GM12892 (cell line): Measurements from ENCODE around the gene HMGN3.

Experiments used
- DNase-seq: peaks from one replicate; pipeline ENCODE4 v3.0.0; 2011; ENCODE audit not compliant: insufficient read length
- FAIRE-seq: peaks from 2 replicates; lab custom pipeline; 2011; peaks lifted over from hg19 to GRCh38; lab: Jason Lieb, UNC
- POLR2A ChIP-seq: IDR thresholded peaks from 2 replicates; pipeline ENCODE4 v1.6.1; 2011; ENCODE audit warnings: low read depth, low read length, control low read depth
- POLR2AphosphoS5 ChIP-seq: IDR thresholded peaks from 2 replicates; pipeline ENCODE4 v1.6.1; 2011; ENCODE audit warnings: low read depth, low read length, control low read depth
- TAF1 ChIP-seq: IDR thresholded peaks from 2 replicates; pipeline ENCODE4 v1.6.1; 2011; ENCODE audit warnings: low read depth, mild to moderate bottlenecking, control low read depth, low read length, borderline replicate concordance

The HMGN3 gene

DNA sequence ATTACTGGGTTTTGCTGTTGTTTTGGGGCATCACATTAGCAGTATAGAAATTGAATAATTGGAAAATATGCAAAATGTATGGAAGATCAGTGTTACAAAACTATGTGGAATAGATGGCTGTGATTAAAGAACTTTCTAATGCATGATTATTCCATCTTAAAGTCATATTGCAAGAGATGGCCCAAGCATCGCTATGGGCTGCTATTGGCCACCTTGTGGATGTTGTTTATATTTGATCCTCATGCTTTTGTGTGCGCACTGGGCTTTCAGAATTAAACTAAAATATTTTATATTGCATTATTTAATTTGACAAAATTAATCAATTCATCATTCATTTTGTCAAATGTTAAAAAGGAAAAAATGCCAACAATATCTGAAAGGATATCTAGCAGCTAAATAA lies 16.1 kb upstream of the HMGN3 start:
- FAIRE-seq = no peak
- no peak for DNase-seq
- TF ChIP-seq POLR2AphosphoS5 = no peak
- TF ChIP-seq TAF1 = no peak
- no peak for TF ChIP-seq POLR2A

GRCh38 chr6:79250107-79250514 lies 15.6 kb upstream of the HMGN3 start:
- DNase-seq (no peak), FAIRE-seq (peak; percentile 86)
- TF ChIP-seq TAF1 (no peak), POLR2AphosphoS5 (no peak), POLR2A (no peak)

- TF ChIP-seq TAF1 = no peak
- TF ChIP-seq POLR2AphosphoS5 = no peak
- TF ChIP-seq POLR2A = no peak
- FAIRE-seq = no peak
- DNase-seq = no peak
These were observed 14.7 kb upstream of the HMGN3 start for GRCh38 chr6:79249136-79249535.

GRCh38 chr6:79246891-79247290 lies 12.4 kb upstream of the HMGN3 start:
- DNase-seq (no peak), FAIRE-seq (no peak)
- TF ChIP-seq TAF1 = no peak
- no peak for TF ChIP-seq POLR2AphosphoS5
- TF ChIP-seq POLR2A = no peak

DNA sequence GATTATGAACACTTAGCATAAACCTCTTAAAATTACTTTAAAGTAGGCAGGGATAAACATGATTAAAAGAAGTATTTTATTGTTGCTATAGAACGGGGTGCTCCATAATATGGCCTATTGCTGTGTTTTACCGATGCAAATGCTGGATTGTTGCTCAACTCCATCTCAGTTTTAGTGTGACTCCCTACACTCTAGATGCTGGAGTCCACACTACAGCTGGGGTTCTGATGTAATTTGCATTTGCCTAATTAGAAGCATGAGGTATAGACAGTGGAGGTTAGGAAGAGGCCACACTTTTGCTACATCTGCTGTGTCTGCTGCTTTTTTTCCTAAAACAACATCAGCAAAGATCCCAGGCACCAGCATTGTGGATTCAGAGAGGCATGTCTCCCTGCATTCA lies 6.7 kb upstream of the HMGN3 start:
- no peak for FAIRE-seq
- TF ChIP-seq POLR2A (no peak), TAF1 (no peak), POLR2AphosphoS5 (no peak)
- no peak for DNase-seq

GRCh38 chr6:79240509-79240908 lies 6.0 kb upstream of the HMGN3 start:
- peak; percentile 48 for FAIRE-seq
- no peak for DNase-seq
- TF ChIP-seq POLR2AphosphoS5 (no peak), TAF1 (no peak), POLR2A (no peak)

DNA sequence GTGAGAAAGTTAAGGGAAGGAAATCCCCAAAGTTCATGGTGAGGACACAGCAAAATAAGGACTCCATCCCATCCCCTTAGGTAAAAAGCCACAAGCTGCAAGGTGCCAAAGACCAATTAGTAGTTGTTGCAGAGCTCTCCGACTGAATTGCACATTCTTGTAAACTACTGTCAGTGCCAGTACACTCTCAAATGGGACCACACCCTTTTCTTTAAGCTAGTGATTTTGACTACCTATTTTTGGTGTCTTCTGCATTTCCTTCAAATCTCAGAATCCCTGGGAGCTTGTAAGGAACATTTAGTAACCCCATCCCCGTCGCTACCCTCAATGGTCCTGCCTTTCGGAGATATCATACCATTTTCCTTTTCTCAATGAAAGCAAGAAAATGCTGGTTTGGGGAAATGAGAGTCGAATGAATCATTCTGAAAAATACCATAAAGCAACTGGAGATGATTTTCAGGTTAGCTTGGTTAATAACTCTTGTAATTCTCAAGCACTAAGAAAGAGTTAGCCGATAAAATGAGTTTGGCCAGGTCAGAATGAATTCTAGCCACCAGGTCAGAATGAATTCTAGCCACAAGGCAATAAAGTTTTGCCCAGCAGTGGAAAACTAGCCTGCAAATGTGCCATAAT lies 5.2 kb upstream of the HMGN3 start:
- TF ChIP-seq POLR2A (no peak), POLR2AphosphoS5 (no peak), TAF1 (no peak)
- DNase-seq (no peak), FAIRE-seq (peak; percentile 56)

DNA sequence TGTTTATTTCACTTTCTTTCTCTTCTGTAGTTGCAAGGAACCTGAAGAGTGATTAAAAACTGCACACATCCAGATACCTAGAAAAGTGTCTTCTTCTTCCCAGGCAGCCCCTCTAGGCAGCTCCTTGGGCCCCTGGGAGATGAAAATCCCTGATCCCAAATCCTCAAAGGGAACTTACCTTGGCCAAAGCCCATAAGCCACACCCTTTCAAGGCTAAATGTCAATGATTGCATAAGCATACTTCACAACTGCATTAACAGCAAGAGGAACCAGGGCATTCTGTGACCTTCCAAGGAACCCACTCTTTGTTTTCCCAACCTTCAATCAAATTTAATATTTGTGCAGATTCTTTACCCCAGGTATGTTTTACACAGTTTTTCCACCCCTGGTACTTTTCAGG lies 4.4 kb upstream of the HMGN3 start:
- no peak for FAIRE-seq
- TF ChIP-seq POLR2A (no peak), POLR2AphosphoS5 (no peak), TAF1 (no peak)
- no peak for DNase-seq

DNA sequence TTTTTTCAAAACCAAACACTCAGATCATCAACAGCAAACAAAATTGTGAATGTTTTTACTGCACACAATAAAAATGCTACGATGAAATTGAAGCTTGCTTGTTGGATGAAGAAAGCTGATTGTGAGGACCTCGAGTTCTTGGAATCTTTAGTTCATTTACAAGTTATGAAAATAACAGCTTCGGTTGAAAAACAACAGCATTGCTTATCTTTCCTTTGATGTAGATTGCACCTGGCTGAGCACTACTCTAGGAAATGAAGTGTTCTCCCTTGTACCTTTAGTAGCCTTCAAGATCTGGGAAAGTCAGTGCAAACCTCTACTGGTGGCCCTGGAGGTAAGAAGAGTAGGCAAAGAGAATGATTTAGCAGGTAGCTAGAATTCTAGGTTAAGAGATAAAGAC lies 2.2 kb upstream of the HMGN3 start:
- DNase-seq = no peak
- FAIRE-seq = peak; percentile 30
- TF ChIP-seq POLR2AphosphoS5 (no peak), TAF1 (no peak), POLR2A (no peak)

- DNase-seq = peak; percentile 71
- TF ChIP-seq POLR2A (peak; percentile 80; the same call in 1 of the 2 replicates), POLR2AphosphoS5 (peak; percentile 73; the same call in 1 of the 2 replicates), TAF1 (peak; percentile 63; the same call in 1 of the 2 replicates)
- peak; percentile 79 for FAIRE-seq
These were observed 802 bp downstream of the HMGN3 start for GRCh38 chr6:79233611-79234149.

- FAIRE-seq (no peak), DNase-seq (no peak)
- TF ChIP-seq POLR2AphosphoS5 (no peak), POLR2A (no peak), TAF1 (no peak)
These were observed 1.6 kb downstream of the HMGN3 start for GRCh38 chr6:79232696-79233462.

- DNase-seq (no peak), FAIRE-seq (no peak)
- no peak for TF ChIP-seq TAF1
- TF ChIP-seq POLR2AphosphoS5 = no peak
- no peak for TF ChIP-seq POLR2A
These were observed 2.8 kb downstream of the HMGN3 start for GRCh38 chr6:79231666-79232065.
